NT2/D1 (cell line): ENCODE measurements around the gene RALGDS.

ENCODE experiments used
- DNase-seq: peaks from one replicate; pipeline ENCODE4 v3.0.0-alpha.2; 2011; ENCODE audit warnings: low read depth, low spot score
- H3K27me3 ChIP-seq: 2 replicates; pipeline ENCODE4 v1.6.0; 2011; ENCODE audit warnings: mild to moderate bottlenecking; ENCODE audit not compliant: insufficient read length, insufficient read depth
- H3K36me3 ChIP-seq: 2 replicates; pipeline ENCODE4 v1.6.1; 2011; ENCODE audit warnings: mild to moderate bottlenecking, low read length, mixed read lengths; ENCODE audit not compliant: insufficient read depth, insufficient read length
- H3K4me1 ChIP-seq: 2 replicates; pipeline ENCODE4 v1.5.1; 2011; ENCODE audit not compliant: insufficient read depth, insufficient read length
- H3K4me3 ChIP-seq: 2 replicates; pipeline ENCODE4 v1.5.1; 2011; ENCODE audit warnings: low read depth; ENCODE audit not compliant: insufficient read length
- H3K9ac ChIP-seq: 2 replicates; pipeline ENCODE4 v1.6.0; 2011; ENCODE audit warnings: low read depth; ENCODE audit not compliant: insufficient read length
- H3K9me3 ChIP-seq: 2 replicates; pipeline ENCODE4 v1.5.1; 2011; ENCODE audit warnings: mild to moderate bottlenecking, low read length; ENCODE audit not compliant: insufficient read depth
- SUZ12 ChIP-seq: IDR thresholded peaks from 2 replicates; pipeline ENCODE4 v1.6.1; 2011; ENCODE audit not compliant: insufficient read length, insufficient read depth; ENCODE audit errors: extremely low read depth
- YY1 ChIP-seq: IDR thresholded peaks from 2 replicates; pipeline ENCODE4 v1.6.1; 2011; ENCODE audit not compliant: insufficient read length, insufficient read depth
- ZNF274 ChIP-seq: IDR thresholded peaks from 2 replicates; pipeline ENCODE4 v1.6.1; 2011; ENCODE audit warnings: mild to moderate bottlenecking, low read depth, low read length

Gene RALGDS

GRCh38 chr9:133125941-133126696 lies 5.1 kb upstream of the RALGDS start:
- Histone ChIP-seq H3K4me1 (peaks cover 10% of the 10 kb centered on the region), H3K4me3 (no peak overlapping the region), H3K36me3 (peaks cover 2% of the 10 kb centered on the region), H3K9ac (no peak overlapping the region), H3K27me3 (no peaks in the 10 kb centered on the region), H3K9me3 (no peaks in the 10 kb centered on the region)
- TF ChIP-seq SUZ12 (no peak), ZNF274 (no peak), YY1 (no peak)
- no peak for DNase-seq

DNA sequence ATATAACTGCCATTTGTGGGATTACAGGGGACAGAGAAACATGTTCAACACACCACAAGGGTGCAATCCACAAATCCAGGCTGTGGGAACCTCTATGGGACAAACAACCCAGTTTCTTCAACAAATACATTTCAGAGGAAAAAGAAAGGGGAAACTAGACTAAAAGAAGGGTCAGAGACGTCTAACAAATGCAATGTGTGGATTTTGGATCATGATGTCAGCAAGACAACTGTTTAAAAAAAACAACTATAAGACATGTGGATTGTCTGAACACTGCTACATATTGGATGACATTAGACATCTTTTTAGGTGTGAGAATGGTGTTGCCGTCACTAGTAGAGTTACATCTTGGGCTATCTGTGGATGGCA lies 3.9 kb upstream of the RALGDS start:
- Histone ChIP-seq H3K4me1 (peaks cover 11% of the 10 kb centered on the region), H3K4me3 (no peak overlapping the region), H3K9me3 (no peaks in the 10 kb centered on the region), H3K9ac (no peak overlapping the region), H3K36me3 (peaks cover 2% of the 10 kb centered on the region), H3K27me3 (peaks cover 6% of the 10 kb centered on the region)
- no peak for DNase-seq
- TF ChIP-seq ZNF274 (no peak), SUZ12 (no peak), YY1 (no peak)

DNA sequence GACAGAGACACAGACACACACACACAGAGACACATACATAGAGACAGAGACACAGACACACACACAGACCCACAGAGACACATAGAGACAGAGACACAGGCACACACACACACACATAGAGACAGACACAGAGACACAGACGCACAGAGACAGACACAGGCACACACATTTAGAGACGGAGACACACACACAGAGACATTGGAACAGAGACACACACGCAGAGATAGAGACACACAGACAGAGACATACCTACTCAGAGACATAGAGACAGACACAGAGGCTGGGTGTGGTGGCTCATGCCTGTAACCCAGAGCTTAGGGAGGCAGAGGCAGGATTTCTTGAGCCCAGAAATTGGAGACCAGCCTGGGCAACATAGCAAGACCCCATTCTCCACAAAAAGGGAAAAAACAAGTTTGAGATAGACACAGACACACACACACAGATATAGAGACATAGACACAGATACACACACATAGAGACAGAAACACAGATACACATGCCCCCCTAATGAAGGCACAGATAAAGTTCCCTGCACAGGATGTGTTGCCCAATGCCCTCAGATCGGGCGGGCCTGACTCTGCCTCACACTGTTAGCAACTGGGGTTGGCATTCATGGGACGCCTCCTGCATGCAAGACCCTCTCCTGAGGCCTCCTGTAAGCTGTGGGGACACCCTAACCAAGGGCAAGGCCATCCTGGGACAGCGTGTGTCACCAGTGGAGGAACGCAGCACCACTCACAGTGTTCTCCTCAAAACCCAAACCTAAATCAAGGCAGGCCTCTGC lies 3.3 kb upstream of the RALGDS start:
- TF ChIP-seq ZNF274, result no peak
- no peak for TF ChIP-seq SUZ12
- TF ChIP-seq YY1, result no peak
- no peak for DNase-seq
- Histone ChIP-seq H3K4me3 (no peak overlapping the region), H3K9ac (no peak overlapping the region), H3K9me3 (no peaks in the 10 kb centered on the region), H3K4me1 (peaks cover 13% of the 10 kb centered on the region), H3K36me3 (peaks cover 2% of the 10 kb centered on the region), H3K27me3 (peaks cover 7% of the 10 kb centered on the region)

DNA sequence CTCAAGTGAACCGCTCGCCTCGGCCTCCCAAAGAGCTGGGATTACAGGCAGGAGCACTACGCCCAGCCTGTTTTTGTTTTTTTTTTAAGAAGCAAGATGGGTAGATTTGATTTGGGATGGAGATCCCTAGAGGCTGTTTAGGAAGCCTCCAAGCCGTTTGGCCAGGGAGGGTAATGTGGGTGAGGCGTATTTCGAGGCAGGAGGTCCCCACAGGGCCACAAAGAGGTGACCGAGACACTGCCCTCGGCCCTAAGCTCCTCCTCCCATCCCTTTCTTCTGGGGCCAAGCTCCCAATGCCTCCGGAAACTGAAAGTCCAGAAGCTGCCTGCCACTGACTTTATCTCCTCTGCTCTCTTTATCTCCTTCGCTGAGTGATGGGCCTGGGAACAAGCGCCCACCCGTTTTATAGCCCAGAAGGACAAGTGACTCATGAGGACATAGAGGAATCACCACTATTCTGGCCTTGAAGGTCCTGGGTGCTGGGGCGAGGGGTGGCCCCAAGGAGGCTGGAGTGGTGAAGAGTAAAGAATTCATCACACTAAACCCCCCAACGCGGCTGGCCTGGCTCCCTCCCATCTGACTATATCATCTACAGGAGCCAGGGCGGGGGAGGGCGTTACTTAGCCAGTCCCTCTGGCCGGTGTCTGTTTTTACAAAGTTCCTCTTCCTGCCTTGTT lies 2.0 kb upstream of the RALGDS start:
- no peak for DNase-seq
- H3K4me1 ChIP-seq, result peaks cover 22% of the 10 kb centered on the region
- H3K36me3 ChIP-seq, result peaks cover 4% of the 10 kb centered on the region
- no peak overlapping the region for H3K4me3 ChIP-seq
- H3K9me3 ChIP-seq, result no peaks in the 10 kb centered on the region
- peak overlapping the region; percentile 42 for H3K9ac ChIP-seq
- TF ChIP-seq ZNF274 (no peak), YY1 (no peak), SUZ12 (no peak)
- peaks cover 7% of the 10 kb centered on the region for H3K27me3 ChIP-seq

GRCh38 chr9:133122605-133122934 lies 1.5 kb upstream of the RALGDS start:
- H3K4me1 ChIP-seq, result peaks cover 25% of the 10 kb centered on the region
- H3K36me3 ChIP-seq, result peaks cover 2% of the 10 kb centered on the region
- H3K9ac ChIP-seq, result no peak overlapping the region
- no peak overlapping the region for H3K4me3 ChIP-seq
- peaks cover 7% of the 10 kb centered on the region for H3K27me3 ChIP-seq
- DNase-seq, result no peak
- no peaks in the 10 kb centered on the region for H3K9me3 ChIP-seq
- TF ChIP-seq ZNF274 (no peak), SUZ12 (no peak), YY1 (no peak)

- Histone ChIP-seq H3K4me3 (no peak overlapping the region), H3K27me3 (peaks cover 7% of the 10 kb centered on the region), H3K9me3 (no peaks in the 10 kb centered on the region), H3K4me1 (peaks cover 24% of the 10 kb centered on the region), H3K36me3 (peaks cover 7% of the 10 kb centered on the region), H3K9ac (no peak overlapping the region)
- no peak for DNase-seq
- TF ChIP-seq YY1 (no peak), SUZ12 (no peak), ZNF274 (no peak)
These were observed 993 bp upstream of the RALGDS start for GRCh38 chr9:133121915-133122550.
